Peyer's patch (tissue), 4 donors: ENCODE measurements around the gene ID1.

Experiments used
- POLR2A ChIP-seq, 2 donors: fragments of 450-650 bp; IDR thresholded peaks; one replicate each; pipeline ENCODE4 v1.5.1; 2017; ENCODE audit warnings: antibody characterized with exemption in 2 of 2, mild to moderate bottlenecking in 2 of 2, moderate library complexity in 2 of 2
- TF ChIP-seq, protein P1 (sequence below), 6 experiments: fragments of 450-650 bp in 4 of 6; fragments of 200-600 bp in 2 of 6; sonication (generic) in 1 of 6; IDR thresholded peaks; one replicate each; pipeline ENCODE4 v1.5.1; 2017 to 2019; ENCODE audit warnings: antibody characterized with exemption in 6 of 6, mild to moderate bottlenecking in 3 of 6, moderate library complexity in 1 of 6

DNA sequence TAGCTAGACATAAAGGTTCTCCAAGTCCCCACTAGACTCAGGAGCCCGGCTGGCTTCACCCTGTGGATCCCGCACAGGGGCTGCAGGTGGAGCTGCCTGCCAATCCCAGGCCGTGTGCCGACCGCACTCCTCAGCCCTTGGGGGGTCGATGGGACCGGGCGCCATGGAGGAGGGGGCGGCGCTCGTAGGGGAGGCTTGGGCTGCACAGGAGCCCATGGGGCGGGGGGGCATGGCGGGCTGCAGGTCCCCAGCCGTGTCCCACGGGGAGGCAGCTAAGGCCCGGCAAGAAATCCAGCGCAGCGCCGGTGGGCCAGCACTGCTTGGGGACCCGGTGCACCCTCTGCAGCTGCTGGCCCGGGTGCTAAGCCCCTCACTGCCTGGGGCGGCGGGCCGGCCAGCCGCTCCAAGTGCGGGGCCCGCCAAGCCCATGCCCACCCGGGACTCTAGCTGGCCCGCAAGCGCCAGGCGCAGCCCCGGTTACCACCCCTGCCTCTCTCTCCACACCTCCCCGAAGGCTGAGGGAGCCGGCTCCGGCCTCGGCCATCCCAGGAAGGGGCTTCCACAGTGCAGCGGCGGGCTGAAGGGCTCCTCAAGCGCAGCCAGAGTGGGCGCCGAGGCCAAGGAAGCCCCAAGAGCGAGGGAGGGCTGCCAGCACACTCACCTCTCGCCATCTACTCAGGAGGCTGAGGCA lies 26.5 kb upstream of the ID1 start:
- TF ChIP-seq, protein P1, sequence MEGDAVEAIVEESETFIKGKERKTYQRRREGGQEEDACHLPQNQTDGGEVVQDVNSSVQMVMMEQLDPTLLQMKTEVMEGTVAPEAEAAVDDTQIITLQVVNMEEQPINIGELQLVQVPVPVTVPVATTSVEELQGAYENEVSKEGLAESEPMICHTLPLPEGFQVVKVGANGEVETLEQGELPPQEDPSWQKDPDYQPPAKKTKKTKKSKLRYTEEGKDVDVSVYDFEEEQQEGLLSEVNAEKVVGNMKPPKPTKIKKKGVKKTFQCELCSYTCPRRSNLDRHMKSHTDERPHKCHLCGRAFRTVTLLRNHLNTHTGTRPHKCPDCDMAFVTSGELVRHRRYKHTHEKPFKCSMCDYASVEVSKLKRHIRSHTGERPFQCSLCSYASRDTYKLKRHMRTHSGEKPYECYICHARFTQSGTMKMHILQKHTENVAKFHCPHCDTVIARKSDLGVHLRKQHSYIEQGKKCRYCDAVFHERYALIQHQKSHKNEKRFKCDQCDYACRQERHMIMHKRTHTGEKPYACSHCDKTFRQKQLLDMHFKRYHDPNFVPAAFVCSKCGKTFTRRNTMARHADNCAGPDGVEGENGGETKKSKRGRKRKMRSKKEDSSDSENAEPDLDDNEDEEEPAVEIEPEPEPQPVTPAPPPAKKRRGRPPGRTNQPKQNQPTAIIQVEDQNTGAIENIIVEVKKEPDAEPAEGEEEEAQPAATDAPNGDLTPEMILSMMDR (IDR thresholded peaks at IDR 0.05) = no peak
- TF ChIP-seq POLR2A (IDR thresholded peaks at IDR 0.05) = no peak
